Transverse colon (tissue), 4 donors: ENCODE results near the gene CST7. TPM values are rescaled to one million over a fixed set of nuclear protein-coding genes. Genes with fewer than 3 reads are reported as not detected.
A peak's percentile ranks its signal among the peaks of the same experiment; 100 is the strongest.

Experiments used
- DNase-seq: peaks from one replicate; pipeline ENCODE4 v3.0.0-alpha.2; 2019
- H3K27ac ChIP-seq, 4 donors: fragments of 200-600 bp; sonication (generic); 2 replicates each; pipeline ENCODE4 v1.5.1; 2016 to 2018; ENCODE audit warnings: inconsistent platforms in 4 of 4
- H3K27me3 ChIP-seq: fragments of 200-600 bp; sonication (generic); 2 replicates; pipeline ENCODE4 v1.5.1; 2017; ENCODE audit warnings: inconsistent platforms
- H3K36me3 ChIP-seq, 4 donors: fragments of 200-600 bp; sonication (generic); 2 replicates each; pipeline ENCODE4 v1.5.1; 2017 to 2019; ENCODE audit warnings: inconsistent platforms in 4 of 4
- H3K4me1 ChIP-seq, 4 donors: fragments of 200-600 bp; sonication (generic); 2 replicates each; pipeline ENCODE4 v1.5.1; 2017 to 2020; ENCODE audit warnings: inconsistent platforms in 4 of 4
- H3K4me3 ChIP-seq, 4 donors: fragments of 200-600 bp; sonication (generic); 1 replicate in 1 of 4; 2 replicates in 3 of 4; pipeline versions ENCODE4 v1.5.1 to v1.6.1; 2017 to 2019; ENCODE audit warnings: inconsistent platforms in 4 of 4
- H3K9me3 ChIP-seq, 2 donors: fragments of 200-600 bp; sonication (generic); 2 replicates each; pipeline ENCODE4 v1.5.1; 2017 to 2019; ENCODE audit warnings: inconsistent platforms in 2 of 2
- CTCF ChIP-seq, 5 experiments: fragments of 200-600 bp in 3 of 5; fragments of 450-650 bp in 2 of 5; sonication (generic) in 3 of 5; IDR thresholded peaks; 1 replicate in 2 of 5; 2 replicates in 3 of 5; pipeline ENCODE4 v1.5.1; 2016 to 2017; ENCODE audit warnings: antibody characterized with exemption in 5 of 5, inconsistent platforms in 3 of 5, mild to moderate bottlenecking in 2 of 5, moderate library complexity in 1 of 5
- EP300 ChIP-seq: sonication (generic); formaldehyde crosslinking; IDR thresholded peaks from one replicate; pipeline ENCODE4 v1.6.1; 2017; ENCODE audit warnings: antibody characterized with exemption, low read depth
- POLR2A ChIP-seq: fragments of 450-650 bp; IDR thresholded peaks from one replicate; pipeline ENCODE4 v1.6.1; 2016; ENCODE audit warnings: antibody characterized with exemption, mild to moderate bottlenecking, moderate library complexity
- POLR2AphosphoS5 ChIP-seq, 3 donors: sonication (generic); formaldehyde crosslinking; IDR thresholded peaks; one replicate each; pipeline ENCODE4 v1.6.1; 2016; ENCODE audit warnings: antibody characterized with exemption in 3 of 3
- WGBS, 2 donors: methylation state at CpG; one replicate each; pipeline ENCODE4 v1.1.5; 2018; ENCODE audit warnings: low coverage in 1 of 2; 5-methylcytosine and 5-hydroxymethylcytosine counted together
- in situ Hi-C, 4 donors: fragments of 200-750 bp; cut with MboI; loops; one replicate each; pipeline versions ENCODE4 v1.15.0 to v1.15.1; 2017; ENCODE audit warnings: low sequenced_read_pairs in 3 of 4, low pct_ligation_motif_present in 1 of 4, low pct_unique_long_range_greater_than_20kb in 1 of 4
- intact Hi-C: fragments of 100-400 bp; cut with DNase I; formaldehyde crosslinking; loops from one replicate; pipeline ENCODE4 v1.15.1; 2023; ENCODE audit warnings: low total_unique reads
- total RNA-seq, 4 donors: library from RNA; depleted of rRNA; stranded (reverse); fragments of >200 nt; gene quantifications; one replicate each; pipeline ENCODE4 v1.1.0, GENCODE V29; 2016

Gene CST7
- total RNA-seq, result 1 to 10 TPM in 2 of 4 donors, not detected in 2; 3.2 to 3.3 TPM

GRCh38 chr20:24948939-24949679 lies at the start of gene CST7:
CST7 (plus strand) TSS chr20:24949269; CDS start chr20:24949506, 237 bp downstream.
- DNase-seq, result peak; percentile 63
- H3K27ac ChIP-seq, result peak within 1 kb of the TSS; percentile 23 to 61 (median 60)
- H3K36me3 ChIP-seq, result no peaks in the 10 kb centered on the region
- no peaks in the 10 kb centered on the region for H3K4me1 ChIP-seq
- intact Hi-C loops (no loop called here), in situ Hi-C loops (no loop called here)
- H3K27me3 ChIP-seq, result peaks cover 4% of the 10 kb centered on the region
- H3K9me3 ChIP-seq, result peaks cover 0 to 7% of the 10 kb centered on the region in 2 donors
- WGBS, 2 donors, result 67 to 69% methylated on average over 3 to 20 of the region's 20 CpGs
- peak within 1 kb of the TSS in 2 of 4 donors; percentile 10 to 32 for H3K4me3 ChIP-seq
- no peak for TF ChIP-seq POLR2A
- no peak for TF ChIP-seq EP300
- TF ChIP-seq CTCF (IDR thresholded peaks at IDR 0.05), result no peak
- peak in 1 of 3 donors; percentile 16 for TF ChIP-seq POLR2AphosphoS5 (IDR thresholded peaks at IDR 0.05)

- H3K27ac ChIP-seq, result no peak overlapping the region
- H3K36me3 ChIP-seq, result no peaks in the 10 kb centered on the region
- in situ Hi-C loops (loop anchor here in 2 of 4 donors (25.0 kb wide), 3 partner anchors 120 to 970 kb away; no protein-coding TSS in a partner anchor), intact Hi-C loops (no loop called here)
- no peaks in the 10 kb centered on the region for H3K4me1 ChIP-seq
- no peak for TF ChIP-seq POLR2A
- no peak for TF ChIP-seq CTCF (IDR thresholded peaks at IDR 0.05)
- no peak for TF ChIP-seq EP300
- no peak for TF ChIP-seq POLR2AphosphoS5 (IDR thresholded peaks at IDR 0.05)
- DNase-seq, result no peak
- peaks cover 6 to 12% of the 10 kb centered on the region in 2 donors for H3K9me3 ChIP-seq
- 3 to 100% methylated on average over 1 of the region's 1 CpG for WGBS, 2 donors
- H3K4me3 ChIP-seq, result no peak overlapping the region
- no peaks in the 10 kb centered on the region for H3K27me3 ChIP-seq
Observed at GRCh38 chr20:24906806-24907205, 42.3 kb upstream of the CST7 start.

GRCh38 chr20:24908642-24909041 lies 40.4 kb upstream of the CST7 start:
- in situ Hi-C loops (loop anchor here in 2 of 4 donors (25.0 kb wide), 3 partner anchors 121 to 971 kb away; no protein-coding TSS in a partner anchor), intact Hi-C loops (no loop called here)
- Histone ChIP-seq H3K36me3 (no peaks in the 10 kb centered on the region), H3K4me3 (no peak overlapping the region), H3K9me3 (peaks cover 6 to 12% of the 10 kb centered on the region in 2 donors), H3K27ac (no peak overlapping the region), H3K4me1 (no peaks in the 10 kb centered on the region), H3K27me3 (no peaks in the 10 kb centered on the region)
- WGBS, 2 donors, result 78% methylated on average over 1 of the region's 1 CpG; no CpG with 5 or more reads in 1 of the 2 donors
- no peak for DNase-seq
- TF ChIP-seq EP300 (no peak), POLR2A (no peak), POLR2AphosphoS5 (IDR thresholded peaks at IDR 0.05) (no peak), CTCF (IDR thresholded peaks at IDR 0.05) (no peak)

- peaks cover 6 to 12% of the 10 kb centered on the region in 2 donors for H3K9me3 ChIP-seq
- no peak overlapping the region for H3K4me3 ChIP-seq
- in situ Hi-C loops (loop anchor here in 2 of 4 donors (25.0 kb wide), 3 partner anchors 122 to 972 kb away; no protein-coding TSS in a partner anchor), intact Hi-C loops (no loop called here)
- TF ChIP-seq CTCF (IDR thresholded peaks at IDR 0.05) (no peak), EP300 (no peak), POLR2A (no peak), POLR2AphosphoS5 (IDR thresholded peaks at IDR 0.05) (no peak)
- no peaks in the 10 kb centered on the region for H3K4me1 ChIP-seq
- no peaks in the 10 kb centered on the region for H3K27me3 ChIP-seq
- H3K36me3 ChIP-seq, result no peaks in the 10 kb centered on the region
- no peak for DNase-seq
- no peak overlapping the region for H3K27ac ChIP-seq
- 78 to 100% methylated on average over 1 to 9 of the region's 9 CpGs for WGBS, 2 donors
Observed at GRCh38 chr20:24909086-24909780, 39.8 kb upstream of the CST7 start.
